GM10266 (cell line): ENCODE measurements around the gene MTMR2.
A peak's percentile ranks its signal among the peaks of the same experiment; 100 is the strongest.

Experiments used
- DNase-seq: peaks from one replicate; pipeline ENCODE4 v3.0.0; 2012; ENCODE audit errors: extremely low spot score
- TF ChIP-seq, protein P1 (sequence below): IDR thresholded peaks from 2 replicates; pipeline ENCODE4 v1.5.1; 2012; ENCODE audit warnings: mild to moderate bottlenecking, low read depth; ENCODE audit not compliant: control insufficient read depth, insufficient read depth; ENCODE audit errors: missing control alignments

MTMR2 gene

GRCh38 chr11:95923728-95924413 is at the start of gene MTMR2:
Gene MTMR2, minus strand, starts transcription at chr11:95924107. Its CDS starts 153 bp downstream, at chr11:95923954.
- TF ChIP-seq, protein P1, sequence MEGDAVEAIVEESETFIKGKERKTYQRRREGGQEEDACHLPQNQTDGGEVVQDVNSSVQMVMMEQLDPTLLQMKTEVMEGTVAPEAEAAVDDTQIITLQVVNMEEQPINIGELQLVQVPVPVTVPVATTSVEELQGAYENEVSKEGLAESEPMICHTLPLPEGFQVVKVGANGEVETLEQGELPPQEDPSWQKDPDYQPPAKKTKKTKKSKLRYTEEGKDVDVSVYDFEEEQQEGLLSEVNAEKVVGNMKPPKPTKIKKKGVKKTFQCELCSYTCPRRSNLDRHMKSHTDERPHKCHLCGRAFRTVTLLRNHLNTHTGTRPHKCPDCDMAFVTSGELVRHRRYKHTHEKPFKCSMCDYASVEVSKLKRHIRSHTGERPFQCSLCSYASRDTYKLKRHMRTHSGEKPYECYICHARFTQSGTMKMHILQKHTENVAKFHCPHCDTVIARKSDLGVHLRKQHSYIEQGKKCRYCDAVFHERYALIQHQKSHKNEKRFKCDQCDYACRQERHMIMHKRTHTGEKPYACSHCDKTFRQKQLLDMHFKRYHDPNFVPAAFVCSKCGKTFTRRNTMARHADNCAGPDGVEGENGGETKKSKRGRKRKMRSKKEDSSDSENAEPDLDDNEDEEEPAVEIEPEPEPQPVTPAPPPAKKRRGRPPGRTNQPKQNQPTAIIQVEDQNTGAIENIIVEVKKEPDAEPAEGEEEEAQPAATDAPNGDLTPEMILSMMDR: no peak
- peak; percentile 78 for DNase-seq

DNA sequence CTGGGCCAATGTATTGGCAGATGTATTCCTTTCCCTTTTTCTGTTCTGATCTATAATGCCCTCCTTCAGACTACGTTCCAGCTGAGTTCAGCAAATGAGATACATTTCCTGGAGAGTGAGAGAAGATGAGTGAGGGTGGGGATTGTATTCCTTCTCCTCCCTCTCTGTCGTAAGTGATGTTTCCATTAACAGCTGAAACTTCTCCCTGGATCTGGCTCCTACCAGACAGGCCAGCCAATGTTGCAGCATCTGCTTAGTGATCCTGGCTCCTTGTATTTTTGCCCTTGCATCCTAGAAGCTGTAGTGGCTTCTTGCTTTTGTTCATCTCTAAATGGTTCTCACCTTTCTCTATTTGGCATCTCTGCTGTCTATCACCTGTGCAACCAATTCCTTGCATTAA is 48.2 kb upstream of the MTMR2 start:
- TF ChIP-seq, protein P1: no peak
- no peak for DNase-seq

- TF ChIP-seq, protein P1: no peak
- no peak for DNase-seq
These were observed 44.7 kb upstream of the MTMR2 start for GRCh38 chr11:95968585-95968984.

DNA sequence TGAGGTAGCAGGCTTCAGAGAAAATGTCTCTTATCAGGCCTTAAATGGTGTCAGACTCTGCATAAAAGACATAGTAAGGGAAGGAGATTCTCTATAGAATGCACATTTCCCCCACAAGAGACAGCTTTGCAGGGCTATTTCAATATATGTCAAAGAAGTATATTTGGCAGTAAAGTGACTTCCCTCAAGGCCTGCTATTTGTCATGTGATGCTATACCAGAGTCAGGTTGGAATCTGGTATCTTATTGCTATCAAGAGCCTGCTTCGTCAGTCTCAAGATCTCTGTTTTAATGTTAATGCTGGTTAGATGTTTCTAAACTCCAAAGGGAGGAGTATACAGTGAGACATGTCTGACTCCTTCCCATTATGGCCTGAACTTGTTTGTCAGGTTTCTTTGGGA is 40.4 kb upstream of the MTMR2 start:
- TF ChIP-seq, protein P1: no peak
- DNase-seq: no peak

DNA sequence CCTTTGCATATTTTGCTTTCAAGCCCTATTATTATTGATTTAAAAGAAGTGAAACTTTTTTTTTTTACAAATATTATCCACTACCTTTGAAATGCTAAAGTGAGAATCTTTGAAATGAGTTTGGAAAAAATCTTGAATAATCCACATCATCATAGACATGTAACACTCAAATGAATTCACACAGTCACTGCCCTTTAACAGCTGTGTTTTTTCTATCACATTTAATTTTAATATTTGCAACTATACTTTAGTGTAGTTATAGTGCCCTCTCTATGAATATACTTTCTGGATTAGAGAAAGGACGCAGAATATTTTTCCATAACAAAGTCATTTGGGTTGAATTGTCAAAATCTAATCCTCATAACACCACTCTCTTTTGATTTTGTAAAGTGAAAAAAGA is 37.9 kb upstream of the MTMR2 start:
- no peak for DNase-seq
- TF ChIP-seq, protein P1: no peak

DNA sequence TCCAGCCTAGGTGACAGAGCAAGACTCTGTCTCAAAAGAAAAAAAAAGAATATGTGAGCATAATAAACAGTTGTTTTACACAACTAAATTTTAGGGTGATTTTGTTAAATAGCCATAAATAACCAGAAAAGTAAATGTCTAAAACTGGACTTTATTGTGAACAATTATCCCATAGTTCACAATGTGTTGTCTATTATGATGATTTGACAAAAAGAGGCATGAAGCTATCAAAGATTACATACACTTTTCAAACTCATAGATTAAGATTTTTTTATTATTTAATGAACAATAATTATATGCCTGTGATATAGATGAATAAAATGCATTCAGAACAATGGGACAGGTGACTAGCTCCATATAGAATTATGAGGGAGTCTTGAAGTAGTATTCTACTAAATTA is 27.0 kb upstream of the MTMR2 start:
- TF ChIP-seq, protein P1: no peak
- DNase-seq: no peak

DNA sequence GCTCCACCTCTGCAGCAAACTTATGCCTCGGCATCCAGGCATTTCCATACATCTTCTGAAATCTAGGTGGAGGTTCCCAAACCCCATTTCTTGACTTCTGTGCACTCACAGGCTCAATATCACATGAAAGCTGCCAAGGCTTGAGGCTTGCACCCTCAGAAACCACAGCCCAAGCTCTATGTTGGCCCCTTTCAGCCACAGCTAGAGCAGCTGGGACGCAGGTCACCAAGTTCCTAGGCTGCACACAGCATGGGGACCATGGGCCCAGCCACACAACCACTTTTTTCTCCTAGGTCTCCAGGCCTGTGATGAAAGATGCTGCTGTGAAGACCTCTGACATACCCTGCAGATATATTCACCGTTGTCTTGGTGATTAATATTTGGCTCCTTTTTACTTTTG is 24.7 kb upstream of the MTMR2 start:
- TF ChIP-seq, protein P1: no peak
- no peak for DNase-seq
